AG09309 (cell line): ENCODE data around the gene ZNF362.
A peak's percentile ranks its signal among the peaks of the same experiment; 100 is the strongest.

Source experiments
- DNase-seq: peaks from one replicate; pipeline ENCODE4 v3.0.0-alpha.2; 2010; ENCODE audit warnings: low read depth
- H3K4me3 ChIP-seq: 2 replicates; pipeline ENCODE4 v1.5.1; 2011; ENCODE audit warnings: mild to moderate bottlenecking, low read depth, low read length, moderate library complexity; ENCODE audit not compliant: control insufficient read depth
- TF ChIP-seq, protein P1 (sequence below): IDR thresholded peaks from 2 replicates; pipeline ENCODE4 v1.5.1; 2011; ENCODE audit warnings: mild to moderate bottlenecking, low read depth, low read length, inconsistent platforms; ENCODE audit not compliant: insufficient read depth, control insufficient read depth; ENCODE audit errors: missing control alignments

ZNF362 gene

GRCh38 chr1:33250724-33251123 is 5.6 kb upstream of the ZNF362 start:
- TF ChIP-seq, protein P1, sequence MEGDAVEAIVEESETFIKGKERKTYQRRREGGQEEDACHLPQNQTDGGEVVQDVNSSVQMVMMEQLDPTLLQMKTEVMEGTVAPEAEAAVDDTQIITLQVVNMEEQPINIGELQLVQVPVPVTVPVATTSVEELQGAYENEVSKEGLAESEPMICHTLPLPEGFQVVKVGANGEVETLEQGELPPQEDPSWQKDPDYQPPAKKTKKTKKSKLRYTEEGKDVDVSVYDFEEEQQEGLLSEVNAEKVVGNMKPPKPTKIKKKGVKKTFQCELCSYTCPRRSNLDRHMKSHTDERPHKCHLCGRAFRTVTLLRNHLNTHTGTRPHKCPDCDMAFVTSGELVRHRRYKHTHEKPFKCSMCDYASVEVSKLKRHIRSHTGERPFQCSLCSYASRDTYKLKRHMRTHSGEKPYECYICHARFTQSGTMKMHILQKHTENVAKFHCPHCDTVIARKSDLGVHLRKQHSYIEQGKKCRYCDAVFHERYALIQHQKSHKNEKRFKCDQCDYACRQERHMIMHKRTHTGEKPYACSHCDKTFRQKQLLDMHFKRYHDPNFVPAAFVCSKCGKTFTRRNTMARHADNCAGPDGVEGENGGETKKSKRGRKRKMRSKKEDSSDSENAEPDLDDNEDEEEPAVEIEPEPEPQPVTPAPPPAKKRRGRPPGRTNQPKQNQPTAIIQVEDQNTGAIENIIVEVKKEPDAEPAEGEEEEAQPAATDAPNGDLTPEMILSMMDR: no peak
- DNase-seq: no peak
- no peak overlapping the region for H3K4me3 ChIP-seq

DNA sequence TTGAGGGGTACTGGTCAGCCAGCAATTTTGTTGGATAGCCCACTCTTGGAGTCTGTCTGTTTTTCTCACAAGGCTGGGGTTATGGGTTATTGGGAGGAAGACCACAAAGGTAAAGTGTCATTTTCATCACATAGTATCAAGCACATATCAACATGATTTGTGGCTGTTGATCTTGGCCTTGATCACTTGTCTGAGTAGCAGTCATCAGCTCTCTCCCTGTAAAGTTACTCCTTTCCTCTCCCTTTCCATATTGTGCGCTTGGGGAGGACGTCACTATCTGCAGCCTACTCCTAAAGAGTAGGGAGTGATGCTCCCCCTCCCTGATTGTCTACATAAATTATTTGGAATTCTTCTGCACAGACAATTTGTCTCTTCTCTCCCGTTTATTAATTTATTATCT is 1.8 kb upstream of the ZNF362 start:
- no peak for DNase-seq
- H3K4me3 ChIP-seq: no peak overlapping the region
- TF ChIP-seq, protein P1: no peak

- TF ChIP-seq, protein P1: no peak
- H3K4me3 ChIP-seq: peak overlapping the region; percentile 26
- no peak for DNase-seq
These were observed 708 bp upstream of the ZNF362 start for GRCh38 chr1:33255347-33256220.

GRCh38 chr1:33256221-33256470 is 146 bp upstream of the ZNF362 start:
- DNase-seq: no peak
- TF ChIP-seq, protein P1: no peak
- no peak overlapping the region; the same call in none of the 2 replicates for H3K4me3 ChIP-seq

GRCh38 chr1:33257207-33257771 is 997 bp downstream of the ZNF362 start:
- TF ChIP-seq, protein P1: no peak
- H3K4me3 ChIP-seq: peak overlapping the region; percentile 63
- DNase-seq: no peak

DNA sequence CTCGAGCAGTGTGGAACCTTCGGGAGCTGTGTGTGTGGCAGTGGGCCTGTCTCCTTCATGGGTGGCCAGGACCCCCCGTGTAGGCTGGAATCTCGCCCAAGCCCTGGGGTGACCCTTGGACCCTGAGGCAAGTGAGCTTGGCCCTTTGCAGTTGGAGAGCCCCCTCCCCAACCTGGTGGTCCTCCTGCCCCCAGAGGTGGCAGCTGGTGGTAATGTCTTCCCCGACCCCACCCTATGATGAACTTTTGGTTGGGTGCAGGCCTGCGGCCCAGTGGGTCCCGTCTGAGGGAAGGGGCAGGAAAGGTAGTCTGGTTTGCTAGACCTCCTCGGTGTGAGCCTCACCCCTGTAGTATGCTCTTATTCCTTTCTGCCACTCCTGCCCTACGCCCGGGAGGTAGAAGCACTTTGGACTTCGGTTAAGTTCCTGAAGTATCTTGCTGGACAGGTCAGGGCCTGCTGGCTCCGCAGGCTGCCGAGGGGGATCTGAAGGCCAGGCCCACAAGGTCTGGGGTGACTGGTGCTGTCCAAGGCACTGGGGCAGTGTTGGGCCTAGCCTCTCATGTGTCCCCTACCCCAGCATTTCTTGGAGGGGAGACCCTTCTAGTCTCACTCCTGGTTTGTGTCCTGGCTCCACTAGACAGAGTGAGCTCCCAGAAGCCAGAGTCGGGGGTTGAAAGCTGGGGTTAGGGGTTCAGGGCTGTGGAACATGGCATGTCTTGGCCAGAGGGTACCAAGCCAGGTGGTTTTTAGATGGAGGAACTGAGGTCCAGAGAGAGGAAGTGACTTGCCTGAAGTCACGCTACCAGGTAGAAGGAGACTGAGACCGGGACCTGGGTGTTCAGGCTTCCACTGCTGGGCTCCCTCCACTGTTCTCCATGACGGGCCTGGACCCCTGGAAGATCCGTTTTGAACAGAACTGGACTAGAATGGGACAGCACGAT is 1.8 kb downstream of the ZNF362 start:
- no peak for DNase-seq
- TF ChIP-seq, protein P1: no peak
- peak overlapping the region; percentile 63 for H3K4me3 ChIP-seq
